ENCODE results near the gene TIE1.

- no peak for TF ChIP-seq CTCF (IDR thresholded peaks at IDR 0.05)
- TF ChIP-seq POLR2A (IDR thresholded peaks at IDR 0.05) = no peak
Observed at GRCh38 chr1:43267291-43267805, 33.4 kb upstream of the TIE1 start.

All from ovary (tissue), 3 donors.